ENCODE data around the gene C14orf93.

The C14orf93 gene

GRCh38 chr14:23054000-23054811, 44.3 kb upstream of the C14orf93 start:
- Histone ChIP-seq H3K36me3 (ENCODE audit: insufficient read depth, low read length) (peaks cover 10% of the 10 kb centered on the region), H3K9ac (ENCODE audit: low read length) (no peak overlapping the region), H3K4me1 (ENCODE audit: insufficient read depth, low read length, severe bottlenecking) (peaks cover 18% of the 10 kb centered on the region), H3K9me3 (ENCODE audit: low read length) (no peaks in the 10 kb centered on the region), H3K4me3 (ENCODE audit: low read depth, low read length, poor library complexity, severe bottlenecking) (no peak overlapping the region), H3K79me2 (ENCODE audit: insufficient read depth, low read length) (no peaks in the 10 kb centered on the region), H3K27ac (ENCODE audit: low read depth, low read length, poor library complexity, severe bottlenecking) (no peak overlapping the region), H4K20me1 (ENCODE audit: insufficient read depth, low read length) (no peaks in the 10 kb centered on the region), H3F3A (ENCODE audit: insufficient read depth, low read length) (no peaks in the 10 kb centered on the region), H2AFZ (ENCODE audit: low read length) (no peak overlapping the region), H3K27me3 (ENCODE audit: insufficient read depth, low read length) (no peaks in the 10 kb centered on the region), H3K9me2 (ENCODE audit: low read depth, low read length) (no peaks in the 10 kb centered on the region), H3K4me2 (ENCODE audit: low read length) (no peak overlapping the region)
- TF ChIP-seq EZH2 (IDR thresholded peaks at IDR 0.05; ENCODE audit: borderline replicate concordance, low read length) (no peak), CTCF (IDR thresholded peaks at IDR 0.05; ENCODE audit: low read length) (peak; percentile 64)

GRCh38 chr14:23053426-23053825, 43.5 kb upstream of the C14orf93 start:
- H3K27ac ChIP-seq (ENCODE audit: low read depth, low read length, poor library complexity, severe bottlenecking) = no peak overlapping the region
- peaks cover 3% of the 10 kb centered on the region; the same call in 1 of the 2 replicates for H3K36me3 ChIP-seq (ENCODE audit: insufficient read depth, low read length)
- no peaks in the 10 kb centered on the region for H3F3A ChIP-seq (ENCODE audit: insufficient read depth, low read length)
- H3K9me3 ChIP-seq (ENCODE audit: low read length) = no peaks in the 10 kb centered on the region
- no peak for TF ChIP-seq CTCF (IDR thresholded peaks at IDR 0.05; ENCODE audit: low read length)
- H3K4me1 ChIP-seq (ENCODE audit: insufficient read depth, low read length, severe bottlenecking) = peaks cover 18% of the 10 kb centered on the region
- H4K20me1 ChIP-seq (ENCODE audit: insufficient read depth, low read length) = no peaks in the 10 kb centered on the region
- H3K9ac ChIP-seq (ENCODE audit: low read length) = no peak overlapping the region
- H3K9me2 ChIP-seq (ENCODE audit: low read depth, low read length) = no peaks in the 10 kb centered on the region
- no peak overlapping the region for H3K4me3 ChIP-seq (ENCODE audit: low read depth, low read length, poor library complexity, severe bottlenecking)
- H2AFZ ChIP-seq (ENCODE audit: low read length) = no peak overlapping the region
- no peaks in the 10 kb centered on the region for H3K79me2 ChIP-seq (ENCODE audit: insufficient read depth, low read length)
- H3K4me2 ChIP-seq (ENCODE audit: low read length) = no peak overlapping the region
- H3K27me3 ChIP-seq (ENCODE audit: insufficient read depth, low read length) = no peaks in the 10 kb centered on the region

GRCh38 chr14:23052671-23053070, 42.7 kb upstream of the C14orf93 start:
- no peak for TF ChIP-seq CTCF (IDR thresholded peaks at IDR 0.05; ENCODE audit: low read length)
- no peaks in the 10 kb centered on the region for H3K36me3 ChIP-seq (ENCODE audit: insufficient read depth, low read length)

More at GRCh38 chr14:23052671-23053070, 42.7 kb upstream of the C14orf93 start:
- Histone ChIP-seq H3K9me3 (ENCODE audit: low read length) (no peaks in the 10 kb centered on the region), H3K79me2 (ENCODE audit: insufficient read depth, low read length) (no peaks in the 10 kb centered on the region), H3K27ac (ENCODE audit: low read depth, low read length, poor library complexity, severe bottlenecking) (no peak overlapping the region), H3F3A (ENCODE audit: insufficient read depth, low read length) (no peaks in the 10 kb centered on the region), H3K9ac (ENCODE audit: low read length) (no peak overlapping the region), H3K4me2 (ENCODE audit: low read length) (no peak overlapping the region), H2AFZ (ENCODE audit: low read length) (no peak overlapping the region), H3K9me2 (ENCODE audit: low read depth, low read length) (no peaks in the 10 kb centered on the region), H3K4me3 (ENCODE audit: low read depth, low read length, poor library complexity, severe bottlenecking) (no peak overlapping the region), H3K27me3 (ENCODE audit: insufficient read depth, low read length) (no peaks in the 10 kb centered on the region), H3K4me1 (ENCODE audit: insufficient read depth, low read length, severe bottlenecking) (peaks cover 12% of the 10 kb centered on the region), H4K20me1 (ENCODE audit: insufficient read depth, low read length) (no peaks in the 10 kb centered on the region)
